GM19240 (cell line): Measurements from ENCODE around the gene TMC2.

Experiments
- DNase-seq: peaks from one replicate; pipeline ENCODE4 v3.0.0; 2011; ENCODE audit warnings: low spot score; ENCODE audit not compliant: insufficient read length

The TMC2 gene

GRCh38 chr20:2625062-2625461, 88.7 kb downstream of the TMC2 start:
- no peak for DNase-seq

- DNase-seq: no peak
Measured at GRCh38 chr20:2626853-2627541, 90.6 kb downstream of the TMC2 start.

GRCh38 chr20:2631228-2631627, 94.9 kb downstream of the TMC2 start:
- DNase-seq: no peak

GRCh38 chr20:2633381-2633780, 97.0 kb downstream of the TMC2 start:
- no peak for DNase-seq

GRCh38 chr20:2637246-2637645, 100.9 kb downstream of the TMC2 start:
- no peak for DNase-seq

GRCh38 chr20:2640260-2640659, 103.9 kb downstream of the TMC2 start:
- no peak for DNase-seq

GRCh38 chr20:2640899-2641298, 104.5 kb downstream of the TMC2 start:
- no peak for DNase-seq

- DNase-seq: no peak
Measured at GRCh38 chr20:2643708-2644107, 107.3 kb downstream of the TMC2 start.

GRCh38 chr20:2651772-2652723, 115.7 kb downstream of the TMC2 start, which contains the start of gene NOP56:
TSS of gene NOP56 (plus strand) at chr20:2652632. CDS start at chr20:2652661, 29 bp downstream.
- DNase-seq: peak; percentile 72

- no peak for DNase-seq
Measured at GRCh38 chr20:2652724-2653555, 116.6 kb downstream of the TMC2 start.

GRCh38 chr20:2653556-2654383, 117.4 kb downstream of the TMC2 start:
- no peak for DNase-seq

GRCh38 chr20:2654384-2654822, 118.0 kb downstream of the TMC2 start:
- DNase-seq: no peak

GRCh38 chr20:2654831-2655230, 118.5 kb downstream of the TMC2 start:
- no peak for DNase-seq

GRCh38 chr20:2655331-2656116, 119.2 kb downstream of the TMC2 start:
- no peak for DNase-seq

- DNase-seq: no peak
Measured at GRCh38 chr20:2656471-2657117, 120.2 kb downstream of the TMC2 start.

GRCh38 chr20:2657241-2657640, 120.9 kb downstream of the TMC2 start:
- no peak for DNase-seq

- DNase-seq: no peak
Measured at GRCh38 chr20:2657674-2658073, 121.3 kb downstream of the TMC2 start.

GRCh38 chr20:2658414-2659354, 122.3 kb downstream of the TMC2 start:
- DNase-seq: no peak
